Measurements from ENCODE around the gene KLK10.
A peak's percentile ranks its signal among the peaks of the same experiment; 100 is the strongest.

Gene KLK10

DNA sequence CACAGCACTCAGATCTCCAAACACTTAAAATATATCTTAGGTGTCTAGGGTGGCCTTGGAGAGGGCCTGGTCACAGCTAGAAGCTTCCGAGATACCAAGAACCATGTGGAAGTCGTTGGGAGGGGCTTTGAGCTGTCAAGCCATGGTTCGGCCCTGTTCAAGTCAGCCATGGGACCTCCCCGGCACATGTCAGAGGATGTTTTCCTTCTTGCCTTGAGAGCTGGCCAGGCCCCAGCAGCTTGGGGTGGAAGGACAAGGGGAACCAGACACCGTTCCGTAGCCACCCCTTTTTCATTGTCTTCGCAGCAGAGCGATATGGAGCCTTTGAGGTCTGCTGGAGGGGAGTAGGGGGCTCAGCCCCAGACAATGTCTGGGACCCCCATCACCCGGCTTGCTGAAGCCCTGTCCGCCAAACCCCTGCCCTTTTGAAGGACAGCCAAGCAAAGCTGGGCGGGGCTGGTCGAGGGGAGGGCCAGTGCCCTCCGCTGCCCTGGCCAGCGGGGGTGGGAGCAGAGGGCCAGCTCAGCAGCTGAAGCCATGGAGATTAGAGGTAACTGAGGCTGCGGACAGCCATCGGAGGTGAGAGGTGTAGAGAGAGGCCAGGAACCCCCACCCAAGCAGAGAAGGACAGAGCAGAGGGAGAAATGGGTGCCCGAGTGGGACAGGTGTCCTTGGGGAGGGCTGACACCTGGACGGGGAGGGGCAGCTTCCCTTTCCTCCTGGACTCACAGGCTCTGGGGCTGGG lies 6.5 kb upstream of the KLK10 start:
- DNase-seq (ENCODE audit: low read depth): no peak

DNA sequence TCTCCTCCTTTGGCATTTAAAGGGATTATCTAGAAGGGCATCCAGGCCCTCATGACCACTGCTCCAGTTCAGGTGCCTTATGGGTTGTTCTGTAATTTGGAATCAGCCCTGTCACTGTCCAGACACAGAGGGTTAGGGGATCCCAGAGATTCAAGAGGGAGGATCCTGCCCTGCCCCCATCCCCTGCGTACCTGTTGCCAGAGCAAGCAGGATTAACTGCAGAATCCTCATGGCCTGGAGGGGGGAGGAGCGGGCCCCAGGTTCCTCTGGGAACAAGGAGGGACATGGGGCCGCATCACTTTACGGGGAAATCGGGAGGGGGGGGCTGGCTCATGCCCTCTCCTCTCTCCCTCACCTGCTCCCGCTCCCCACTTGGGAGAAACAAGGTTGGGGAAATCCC lies 5.9 kb upstream of the KLK10 start:
- DNase-seq (ENCODE audit: low read depth): no peak

DNA sequence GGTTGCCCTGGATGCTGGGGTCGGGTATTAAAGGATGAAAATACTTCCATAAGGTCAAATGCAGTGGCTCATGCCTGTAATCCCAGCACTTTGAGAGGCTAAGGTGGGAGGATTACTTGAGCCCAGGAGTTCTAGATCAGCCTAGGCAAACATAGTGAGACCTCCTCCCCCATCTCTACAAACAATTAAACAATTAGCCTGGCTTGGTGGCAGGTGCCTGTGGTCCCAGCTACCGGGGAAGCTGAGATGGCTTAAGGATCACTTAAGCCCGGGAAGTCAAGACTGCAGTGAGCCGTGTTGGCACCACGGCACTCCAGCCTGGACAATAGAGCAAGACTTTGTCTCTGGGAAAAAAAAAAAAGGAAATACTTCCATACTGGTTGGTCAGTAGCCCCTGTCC lies 5.4 kb upstream of the KLK10 start:
- DNase-seq (ENCODE audit: low read depth): no peak

DNA sequence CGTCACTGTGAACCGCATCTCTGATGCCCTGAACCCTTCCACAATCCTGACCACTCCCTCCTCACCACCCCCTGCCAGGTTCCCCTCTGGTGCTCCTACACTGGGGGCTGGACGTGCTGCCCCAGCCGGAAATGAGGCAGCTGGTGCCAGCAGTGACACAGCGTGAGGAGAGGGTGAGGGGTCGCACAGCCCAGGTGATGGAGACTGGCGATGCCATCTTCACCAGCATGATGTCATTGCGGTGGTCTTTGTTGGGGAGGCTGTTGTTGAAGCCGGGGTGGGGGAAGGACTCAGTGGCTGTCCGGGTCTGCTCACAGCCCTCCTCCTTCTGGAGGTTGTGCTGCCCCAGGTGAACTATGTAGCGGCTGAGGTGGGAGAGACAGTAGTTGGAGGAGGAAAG lies 4.4 kb upstream of the KLK10 start:
- DNase-seq (ENCODE audit: low read depth): no peak

DNA sequence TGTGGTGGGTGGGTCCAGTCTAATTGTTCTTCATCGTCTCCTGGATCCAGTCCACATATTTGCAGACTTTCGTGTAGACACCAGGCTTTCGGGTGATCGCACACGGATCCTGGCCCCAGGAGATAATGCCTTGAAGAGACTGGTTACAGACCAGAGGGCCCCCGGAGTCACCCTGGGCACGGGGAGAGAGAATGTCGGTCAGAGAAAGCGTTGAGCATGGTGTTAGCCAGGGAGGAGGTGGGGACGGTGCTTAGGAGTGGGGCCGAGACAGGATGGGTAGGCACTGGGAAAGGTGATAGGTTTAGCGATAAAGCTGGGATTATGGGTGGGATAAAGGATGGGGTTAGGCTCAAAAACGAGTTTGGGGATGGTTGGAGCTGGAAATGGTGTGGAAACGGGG lies 3.0 kb upstream of the KLK10 start:
- DNase-seq (ENCODE audit: low read depth): no peak

DNA sequence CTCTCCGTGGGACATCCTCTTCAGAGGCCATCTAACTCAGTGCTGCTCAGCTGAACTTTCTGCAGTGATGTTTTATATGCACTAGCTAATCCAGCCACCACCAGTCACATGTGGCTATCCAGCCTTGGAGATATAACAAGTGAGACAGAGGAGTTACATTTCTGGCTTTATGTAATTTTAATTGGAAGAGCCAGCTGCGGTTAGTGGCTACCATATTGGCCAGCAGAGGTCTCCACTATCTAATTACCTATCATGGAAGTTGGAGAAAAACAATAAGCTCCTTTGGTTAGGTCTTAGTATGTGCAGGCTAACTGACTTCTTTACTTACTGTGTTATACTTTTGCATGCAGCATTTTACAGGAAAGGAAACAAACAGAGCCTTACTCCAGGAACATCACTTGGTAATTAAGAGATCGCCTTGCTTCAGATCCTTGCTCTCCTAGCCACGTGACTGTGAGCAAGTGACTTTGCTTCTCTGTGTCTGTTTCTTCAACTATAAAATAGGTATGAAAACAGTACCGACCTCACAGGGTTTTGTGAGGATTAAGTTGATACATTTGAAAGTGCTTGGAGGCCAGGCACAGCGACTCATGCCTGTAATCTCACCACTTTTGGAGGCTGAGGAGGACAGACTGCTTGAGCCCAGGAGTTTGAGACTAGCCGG lies 1.6 kb upstream of the KLK10 start:
- DNase-seq (ENCODE audit: low read depth): no peak

DNA sequence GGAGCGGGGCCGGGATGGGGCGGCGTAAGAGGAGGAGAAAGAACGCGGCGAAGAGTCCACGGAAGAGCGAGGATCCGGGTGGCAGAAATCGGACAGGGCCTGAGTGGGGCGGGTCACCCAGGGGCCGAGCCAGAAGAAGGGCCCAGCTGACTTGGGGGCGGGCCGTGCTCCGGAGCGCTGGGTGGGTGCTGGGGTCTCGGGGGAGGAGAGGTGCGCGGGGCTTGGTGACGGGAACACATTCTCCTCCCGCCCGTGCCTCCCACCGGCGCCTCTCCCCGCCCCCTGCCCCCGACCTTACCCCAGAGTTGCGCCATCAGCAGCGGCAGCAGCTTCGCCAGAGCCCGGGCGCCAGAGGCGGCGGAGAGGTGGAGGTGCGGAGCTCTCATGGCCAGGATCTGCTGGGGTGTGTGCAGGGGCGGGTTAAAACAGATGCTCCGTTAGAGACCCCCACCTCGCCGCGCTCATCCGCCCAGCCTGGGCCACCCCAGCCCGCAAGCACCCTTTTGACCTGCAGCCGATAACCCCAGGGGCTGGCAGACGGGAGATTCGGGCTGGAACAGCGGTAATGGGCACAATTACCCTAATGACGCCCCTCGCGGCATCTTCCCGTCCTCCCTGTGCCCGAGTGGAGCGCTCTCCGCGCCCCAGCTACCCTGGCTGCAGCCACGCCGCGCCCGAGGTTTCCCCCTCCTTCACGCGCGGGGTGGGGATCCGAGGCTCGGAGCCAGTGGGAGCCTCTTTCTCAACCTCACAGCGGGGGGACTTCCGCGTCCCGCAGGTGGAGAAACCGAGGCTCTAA lies 565 bp downstream of the KLK10 start:
- no peak for DNase-seq (ENCODE audit: low read depth)

DNA sequence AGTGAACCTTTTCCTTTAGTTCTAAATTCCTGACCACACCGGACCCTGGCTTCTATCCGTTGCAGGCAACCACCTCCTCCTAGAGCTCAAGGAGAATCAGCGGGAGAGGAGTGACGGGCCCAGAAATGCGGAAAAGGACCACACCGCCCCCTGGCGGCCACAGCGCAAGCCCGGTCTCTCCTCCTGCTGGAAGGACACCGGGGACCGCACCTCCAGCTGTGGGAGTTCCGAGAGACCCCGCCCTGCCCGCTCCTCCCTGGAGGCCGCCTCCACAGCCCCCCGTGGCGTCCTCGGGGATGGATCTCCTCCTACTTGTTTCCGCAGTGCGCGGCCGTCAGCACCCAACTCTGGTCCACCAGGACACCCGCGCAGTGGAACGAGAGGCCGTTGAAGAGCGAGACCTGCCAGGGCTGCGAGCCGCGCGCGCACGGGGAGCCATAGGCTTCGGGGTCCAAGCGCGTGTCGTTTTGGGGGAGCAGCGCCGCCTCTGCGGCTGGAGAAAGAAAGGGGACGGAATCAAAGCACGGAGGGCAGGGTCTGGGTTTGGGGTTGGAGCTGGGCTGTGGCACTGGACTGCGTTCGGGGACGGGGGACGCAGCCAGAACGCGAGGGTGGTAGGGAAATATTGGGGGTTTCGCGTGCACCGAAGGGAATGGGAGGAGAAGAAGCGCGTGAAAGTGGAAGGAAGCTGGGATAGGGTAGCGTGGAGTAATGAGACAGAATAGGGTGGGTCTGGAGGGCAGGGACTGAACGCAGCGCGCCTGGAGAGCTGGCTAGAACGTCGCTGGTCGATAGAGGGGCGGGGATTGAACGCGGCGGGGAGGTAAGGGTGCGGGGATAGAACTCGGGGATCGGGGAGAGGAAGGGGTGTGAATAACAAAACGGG lies 2.5 kb downstream of the KLK10 start:
- DNase-seq (ENCODE audit: low read depth): peak; percentile 36

DNA sequence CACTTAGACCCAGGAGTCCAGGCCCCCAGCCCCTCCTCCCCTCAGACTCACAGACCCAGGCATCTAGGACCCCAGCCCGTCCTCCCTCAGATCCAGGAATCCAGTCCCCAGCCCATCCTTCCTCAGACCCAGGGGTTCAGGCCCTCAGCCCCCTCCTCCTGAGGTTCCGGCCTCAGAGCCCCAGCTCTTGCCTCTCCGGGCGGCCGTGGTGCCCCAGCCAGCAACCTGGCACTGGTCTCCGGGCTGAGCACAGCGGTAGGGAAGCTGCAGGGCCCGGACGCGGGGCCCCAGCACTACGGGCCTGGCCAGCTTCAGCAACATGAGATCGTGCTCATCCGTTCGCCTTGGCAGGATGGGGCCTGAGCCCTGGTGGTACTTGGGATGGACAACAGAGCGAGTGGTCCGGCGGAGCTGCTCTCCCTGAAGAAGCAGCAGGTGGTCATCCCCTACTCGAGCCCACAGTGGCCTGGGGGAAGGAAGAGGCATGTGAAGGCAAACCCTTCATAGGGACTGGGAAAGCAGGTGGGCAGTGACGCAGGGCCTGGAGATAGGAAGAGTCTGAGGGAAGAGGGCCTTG lies 3.7 kb downstream of the KLK10 start:
- DNase-seq (ENCODE audit: low read depth): no peak

DNA sequence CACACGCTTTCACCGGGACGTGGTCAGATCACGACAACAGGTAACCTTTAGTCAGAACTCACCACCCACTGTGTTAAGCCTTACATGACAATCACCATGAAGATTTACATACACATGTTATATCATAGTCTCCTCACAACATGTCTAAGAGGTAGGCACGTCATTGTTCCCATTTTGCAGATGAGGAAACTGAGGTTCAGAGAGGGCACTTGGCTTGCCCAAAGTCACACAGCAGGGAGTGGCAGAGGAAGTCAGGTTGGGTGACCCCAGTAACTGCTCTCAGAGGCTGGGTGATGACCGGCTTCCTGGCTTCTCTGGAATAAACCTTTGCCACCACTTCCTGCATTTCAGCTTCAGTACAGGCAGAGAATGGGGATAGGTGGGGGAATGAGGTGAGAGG lies 5.3 kb downstream of the KLK10 start:
- DNase-seq (ENCODE audit: low read depth): no peak

DNA sequence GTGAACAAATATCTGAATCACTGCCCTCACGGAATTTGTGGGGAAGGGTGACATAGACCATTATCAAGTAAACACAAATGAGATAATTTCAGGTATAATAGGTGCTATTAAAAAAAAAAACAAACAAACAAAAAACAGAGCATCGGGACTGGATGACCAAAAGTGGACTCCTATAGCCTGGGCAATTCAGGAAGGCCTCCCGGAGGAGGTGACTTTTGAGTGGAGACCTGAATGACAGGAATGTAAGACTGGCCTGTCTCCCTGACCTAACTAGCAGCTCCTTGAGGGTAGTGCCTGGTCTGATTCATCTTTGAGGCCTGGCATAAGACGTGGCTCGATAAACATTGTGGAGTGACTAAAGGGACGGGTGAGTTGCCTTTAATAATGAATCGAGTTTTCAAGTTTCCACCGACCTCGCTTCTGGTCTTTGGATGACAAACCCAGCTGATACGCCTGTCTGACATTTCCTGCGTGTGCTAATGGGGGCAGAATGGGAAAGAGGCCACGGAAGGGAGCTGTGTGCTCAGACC lies 6.8 kb downstream of the KLK10 start:
- no peak for DNase-seq (ENCODE audit: low read depth)

DNA sequence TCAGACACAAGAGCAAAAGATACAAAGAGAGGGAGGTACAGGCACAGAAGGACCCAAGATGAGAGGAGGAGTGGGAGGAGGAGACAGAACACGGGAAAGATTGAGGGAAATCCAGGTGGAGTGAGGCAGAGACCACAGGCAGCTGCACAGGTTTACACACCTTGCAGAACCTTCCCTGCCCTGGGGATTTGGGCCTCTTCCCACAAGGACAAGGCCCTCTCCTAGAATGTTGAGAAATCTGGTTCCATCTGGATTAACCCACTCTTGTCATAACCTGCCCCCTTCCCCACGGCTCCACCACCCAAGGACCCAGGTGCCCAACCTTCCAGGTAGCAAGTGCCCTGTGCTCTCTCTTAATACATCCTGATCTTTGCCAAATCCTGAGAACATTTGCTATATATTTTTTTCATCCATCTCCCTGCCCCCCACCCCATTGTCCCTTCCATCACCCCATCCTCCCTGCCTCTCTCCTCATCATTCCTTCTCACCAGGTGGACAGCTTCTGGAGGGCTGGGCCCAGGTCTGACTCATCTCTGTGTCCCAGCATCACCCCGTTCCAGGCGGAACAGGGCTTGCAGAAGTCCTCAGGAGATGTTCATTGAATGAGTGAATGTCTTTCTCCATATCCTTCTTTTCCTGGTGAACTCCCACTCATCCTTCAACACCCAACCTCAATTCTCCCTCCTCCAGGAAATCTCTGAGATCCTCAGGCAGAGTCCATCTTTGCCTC lies 9.3 kb downstream of the KLK10 start:
- DNase-seq (ENCODE audit: low read depth): no peak

DNA sequence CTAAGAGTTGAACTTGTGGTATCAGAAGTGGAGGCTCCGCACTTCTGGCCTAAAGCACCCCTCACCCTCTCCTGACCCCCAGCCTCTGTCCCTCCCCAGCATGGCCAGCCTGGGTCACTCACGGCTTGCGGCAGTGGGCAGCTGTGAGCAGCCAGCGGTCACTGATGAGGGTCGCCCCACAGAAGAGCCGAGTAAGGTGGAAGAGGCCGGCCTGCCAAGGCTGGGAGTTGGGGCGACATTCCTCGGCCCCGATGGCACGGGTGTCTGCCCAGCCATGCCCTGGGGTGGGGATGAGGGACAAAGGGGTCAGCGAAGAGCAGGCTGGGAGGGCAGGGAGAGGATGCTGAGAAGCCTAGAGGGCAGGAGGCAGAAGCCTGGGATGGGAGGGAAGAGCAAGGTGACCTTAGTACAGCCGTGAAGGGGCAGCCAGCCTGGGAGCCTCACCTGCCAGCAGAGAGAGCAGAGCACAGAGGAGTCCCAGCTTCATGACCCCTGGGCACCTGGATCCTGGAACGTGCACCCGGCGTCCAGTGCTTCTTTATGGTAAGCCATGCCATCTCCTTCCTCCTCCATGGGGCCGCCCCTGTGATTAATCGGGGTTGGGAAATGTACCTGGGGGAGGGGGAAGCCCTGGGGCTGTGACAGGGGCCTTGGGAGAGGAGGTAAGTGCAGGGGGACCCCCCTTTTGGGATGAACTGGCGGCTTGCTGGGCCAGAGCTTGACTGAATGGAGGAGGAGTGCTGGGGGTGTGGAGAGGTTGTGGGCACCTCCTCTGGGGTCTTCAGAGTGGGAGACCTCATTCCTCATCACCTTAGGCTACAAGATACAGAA lies 10.2 kb downstream of the KLK10 start:
- no peak for DNase-seq (ENCODE audit: low read depth)

DNA sequence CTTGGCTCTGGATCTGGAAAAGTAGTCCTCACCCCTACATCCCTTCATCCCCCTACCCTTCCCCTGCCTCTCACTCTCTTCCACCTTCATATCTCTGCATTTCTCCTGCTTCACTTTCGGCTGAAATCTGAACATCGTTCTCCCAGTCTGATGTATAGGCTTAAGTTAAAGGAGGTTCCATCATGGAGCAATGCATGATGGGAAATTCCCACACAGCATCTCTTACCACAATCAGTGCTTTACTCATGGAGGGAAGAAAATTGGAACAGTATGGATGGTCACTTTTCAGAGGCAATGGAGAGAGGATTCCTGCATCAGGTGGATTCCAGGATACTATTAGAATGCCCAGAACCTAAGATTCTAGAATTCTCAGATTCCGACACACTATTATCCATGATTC lies 12.0 kb downstream of the KLK10 start:
- DNase-seq (ENCODE audit: low read depth): no peak

DNA sequence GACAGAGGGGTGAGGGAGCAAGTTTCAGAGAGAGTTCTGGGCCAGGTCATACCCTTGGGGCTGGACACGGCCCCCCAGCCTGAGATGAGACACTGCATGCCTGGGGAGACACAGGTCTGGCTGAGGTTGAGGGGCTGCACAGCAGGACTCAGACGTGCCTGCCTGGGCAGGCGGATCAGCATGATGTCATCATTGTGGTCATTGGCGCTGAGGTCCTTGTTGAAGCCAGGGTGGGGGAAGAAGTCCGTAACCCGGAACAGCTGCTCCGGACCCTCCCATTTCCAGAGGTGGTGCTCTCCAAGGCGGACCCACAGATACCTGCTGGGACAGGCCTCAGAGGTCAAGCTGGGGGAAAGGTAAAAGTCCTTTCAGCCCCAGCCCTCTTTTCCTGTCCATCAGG lies 13.1 kb downstream of the KLK10 start:
- no peak for DNase-seq (ENCODE audit: low read depth)

DNA sequence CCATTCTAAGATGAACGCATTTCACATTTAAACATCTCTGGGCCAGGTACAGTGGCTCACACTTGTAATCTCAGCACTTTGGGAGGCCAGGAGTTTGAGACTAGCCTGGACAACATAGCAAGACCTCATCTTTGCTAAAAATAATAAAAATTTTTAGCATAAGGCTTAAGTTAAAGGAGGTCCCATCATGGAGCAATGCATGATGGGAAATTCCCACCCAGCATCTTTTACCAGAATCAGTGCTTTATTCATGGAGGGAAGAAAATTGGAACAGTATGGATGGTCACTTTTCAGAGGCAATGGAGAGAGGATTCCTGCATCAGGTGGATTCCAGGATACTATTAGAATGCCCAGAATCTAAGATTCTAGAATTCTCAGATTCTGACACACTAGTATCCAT lies 14.3 kb downstream of the KLK10 start:
- DNase-seq (ENCODE audit: low read depth): no peak

DNA sequence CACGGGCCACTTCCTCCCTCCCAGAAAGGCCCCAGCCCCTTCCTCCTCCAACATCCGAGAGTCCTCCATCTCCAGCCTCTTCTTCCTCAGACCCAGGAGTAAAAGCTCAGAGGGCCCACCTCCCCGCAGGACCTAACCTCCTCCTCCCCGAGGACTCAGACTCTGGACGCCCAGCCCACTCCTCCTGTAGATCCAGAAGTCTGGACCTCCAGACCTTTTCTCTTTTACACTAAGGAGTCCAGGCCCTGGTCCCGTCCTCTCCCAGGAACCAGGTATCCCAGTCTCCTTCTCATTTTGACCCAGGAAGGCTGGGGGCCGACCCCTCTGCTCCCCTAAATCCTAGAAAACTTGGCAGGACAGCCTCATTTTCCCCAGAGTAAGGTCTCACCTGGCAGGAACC lies 16.2 kb downstream of the KLK10 start:
- no peak for DNase-seq (ENCODE audit: low read depth)

DNA sequence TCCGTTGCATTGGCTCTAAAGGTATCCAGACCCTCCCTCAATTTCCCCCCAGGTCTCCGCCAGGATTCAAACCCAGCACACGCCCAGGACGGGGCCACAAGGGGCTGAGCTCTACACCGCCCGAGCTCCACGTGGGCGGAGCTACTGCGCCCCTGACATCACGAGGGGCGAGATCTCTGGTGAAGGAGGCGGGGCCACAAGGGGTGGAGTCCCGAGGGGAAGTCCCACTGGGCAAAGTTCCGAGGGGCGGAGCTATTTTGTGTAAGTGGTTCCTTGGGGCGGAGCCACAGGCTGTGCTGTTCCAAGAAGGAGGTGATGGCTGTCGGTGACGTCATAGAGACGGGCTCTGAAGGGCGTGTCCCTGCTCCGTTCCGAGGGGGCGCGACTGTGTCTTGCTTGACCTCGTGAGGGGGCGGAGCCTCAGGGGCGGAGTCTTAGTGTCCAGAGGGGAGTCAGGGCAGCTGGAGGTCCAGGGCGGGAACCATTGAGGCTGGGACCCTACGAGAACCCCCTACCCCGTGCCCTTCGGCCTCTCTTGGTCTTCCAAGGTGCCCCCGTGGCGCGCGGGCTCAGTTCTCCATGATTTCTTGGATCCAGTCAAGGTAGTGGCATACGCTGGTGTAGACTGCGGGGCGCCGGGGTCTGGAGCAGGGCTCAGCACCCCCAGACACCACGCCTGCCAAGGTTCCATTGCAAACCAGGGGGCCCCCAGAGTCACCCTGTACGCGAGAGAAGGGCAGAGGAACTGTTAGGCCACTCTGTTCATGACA lies 16.8 kb downstream of the KLK10 start:
- no peak for DNase-seq (ENCODE audit: low read depth)

DNA sequence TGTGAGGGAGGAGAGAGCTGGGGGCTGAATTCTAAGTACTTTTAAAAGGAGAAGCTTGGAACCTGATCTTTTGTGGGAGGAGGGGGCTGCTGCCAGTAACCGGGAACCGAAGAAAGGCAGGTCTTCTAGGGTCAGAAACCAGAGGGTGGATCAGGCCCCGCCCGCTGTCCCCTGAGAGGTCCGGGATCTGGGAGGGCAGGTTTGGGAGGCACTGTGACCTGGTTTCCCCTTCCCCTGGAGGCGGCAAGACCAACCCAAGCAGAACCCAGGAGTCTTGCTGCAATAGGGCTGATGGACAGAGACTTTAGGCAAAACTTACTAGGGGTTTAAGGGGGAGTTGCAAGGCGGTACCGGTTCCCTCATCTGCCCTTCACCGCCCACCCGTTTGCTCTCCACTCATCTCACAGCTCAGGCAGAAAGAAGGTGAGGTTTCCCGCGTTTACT lies 17.4 kb downstream of the KLK10 start:
- no peak for DNase-seq (ENCODE audit: low read depth)
